K562 (cell line): Measurements from ENCODE around the gene ASIC3. TPM values are rescaled to one million over a fixed set of nuclear protein-coding genes. Genes with fewer than 3 reads are reported as not detected.

Experiments used
- ATAC-seq: fragments of 200-7000 bp; cut with Tn5 transposase; 3 replicates; pipeline ENCODE4 v1.9.1; 2020; ENCODE audit warnings: moderate library complexity
- BruUV-seq: library from RNA; stranded (reverse); fragments of 400-500 nt; replicated peaks from 2 replicates; lab custom pipeline; 2021; lab: Mats Ljungman, UMichigan
- CTCF ChIA-PET: fragments of 300-600 bp; formaldehyde crosslinking; extraction: SDS; loops from one replicate; lab custom pipeline; 2021; ENCODE audit warnings: low intra/inter-chr PET ratio; lab: Yijun Ruan, JAX
- POLR2A ChIA-PET: fragments of 300-600, 350-650 bp; sonication (Branson Sonifier 250); formaldehyde crosslinking; extraction: SDS; loops from one replicate; lab custom pipeline; 2021; ENCODE audit warnings: antibody characterized with exemption, inconsistent platforms; lab: Yijun Ruan, JAX
- DNase-seq, 4 experiments: peaks; one replicate each; pipeline versions ENCODE4 v3.0.0 to v3.0.0-alpha.2; 2011 to 2018; ENCODE audit warnings: low spot score in 3 of 4, mixed read lengths in 3 of 4; ENCODE audit errors: extremely low read depth in 1 of 4
- FAIRE-seq: peaks from 2 replicates; lab custom pipeline; 2011; peaks lifted over from hg19 to GRCh38; lab: Jason Lieb, UNC
- H2AFZ ChIP-seq: 2 replicates; pipeline ENCODE4 v1.6.0; 2011; ENCODE audit warnings: low read depth, low read length, control low read depth, inconsistent platforms
- H3K27ac ChIP-seq: fragments of 200-600 bp; 3 replicates; pipeline ENCODE4 v1.8.0; 2011; ENCODE audit warnings: low read depth, mild to moderate bottlenecking, control low read depth, inconsistent platforms, low read length, moderate library complexity, mixed read lengths; ENCODE audit errors: extremely low read depth
- H3K27me3 ChIP-seq, 2 experiments: fragments of 300-600 bp in 1 of 2; 2 replicates in 1 of 2; 3 replicates in 1 of 2; pipeline versions ENCODE4 v1.6.0 to v1.8.0; 2011; ENCODE audit warnings: inconsistent platforms in 2 of 2, low read length in 2 of 2, mild to moderate bottlenecking in 1 of 2, mixed read lengths in 1 of 2, moderate library complexity in 1 of 2; ENCODE audit not compliant: control insufficient read depth in 2 of 2, insufficient read depth in 2 of 2
- H3K36me3 ChIP-seq: fragments of 300-600 bp; 3 replicates; pipeline ENCODE4 v1.8.0; 2011; ENCODE audit warnings: mild to moderate bottlenecking, low read length, inconsistent platforms; ENCODE audit not compliant: control insufficient read depth, insufficient read depth
- H3K4me1 ChIP-seq, 2 experiments: fragments of 200-600 bp in 1 of 2; replicated peaks in 1 of 2; 2 replicates in 1 of 2; 3 replicates in 1 of 2; pipeline versions ENCODE4 v1.5.1 to v1.8.0; 2011; ENCODE audit warnings: inconsistent platforms in 2 of 2, low read length in 2 of 2, mild to moderate bottlenecking in 1 of 2, mixed read lengths in 1 of 2, moderate library complexity in 1 of 2; ENCODE audit not compliant: control insufficient read depth in 2 of 2, insufficient read depth in 2 of 2
- H3K4me2 ChIP-seq: 2 replicates; pipeline ENCODE4 v1.6.1; 2011; ENCODE audit warnings: low read length, control low read depth, inconsistent platforms, mixed read lengths; ENCODE audit not compliant: insufficient read depth
- H3K4me3 ChIP-seq: fragments of 200-600 bp; sonication (generic), shearing (Covaris generic); 2 replicates; pipeline ENCODE4 v1.5.1; 2016; ENCODE audit warnings: control low read depth, inconsistent platforms
- H3K79me2 ChIP-seq: fragments of 200-600 bp; 3 replicates; pipeline ENCODE4 v1.8.0; 2011; ENCODE audit warnings: low read length, inconsistent platforms; ENCODE audit not compliant: control insufficient read depth, insufficient read depth
- H3K9ac ChIP-seq, 2 experiments: 2 replicates each; pipeline versions ENCODE4 v1.6.0 to v1.6.1; 2011; ENCODE audit warnings: low read depth in 2 of 2, low read length in 2 of 2, control low read depth in 1 of 2, inconsistent platforms in 1 of 2, mild to moderate bottlenecking in 1 of 2, mixed read lengths in 1 of 2; ENCODE audit not compliant: insufficient read depth in 1 of 2
- H3K9me1 ChIP-seq: one replicate; pipeline ENCODE4 v1.6.0; 2011; ENCODE audit warnings: inconsistent platforms, mild to moderate bottlenecking, low read length, moderate library complexity; ENCODE audit not compliant: control insufficient read depth, insufficient read depth
- H3K9me3 ChIP-seq: replicated peaks from 2 replicates; pipeline ENCODE4 v1.5.1; 2011; ENCODE audit warnings: low read depth, low read length, inconsistent platforms; ENCODE audit not compliant: control insufficient read depth, insufficient read depth
- H4K20me1 ChIP-seq: replicated peaks from 2 replicates; pipeline ENCODE4 v1.6.1; 2011; ENCODE audit warnings: low read length, inconsistent platforms, mixed read lengths; ENCODE audit not compliant: control insufficient read depth, insufficient read depth
- CEBPG ChIP-seq, 3 experiments: fragments of 200-800 bp in 1 of 3; sonication (Bioruptor generic) in 1 of 3; sonication (generic) in 1 of 3; formaldehyde crosslinking in 1 of 3; IDR thresholded peaks in 2 of 3; conservative IDR thresholded peaks in 1 of 3; 2 replicates each; pipeline versions ENCODE4 v1.6.1 to v1.8.0; 2016 to 2022; ENCODE audit warnings: missing compliant biosample characterization in 2 of 3, missing genetic modification characterization in 2 of 3, mild to moderate bottlenecking in 1 of 3, missing genetic modification reagents in 1 of 3
- RBFOX2 ChIP-seq: fragments of 200-400 bp; formaldehyde crosslinking; IDR thresholded peaks from 2 replicates; pipeline ENCODE4 v1.6.1; 2017; ENCODE audit warnings: low read depth, mild to moderate bottlenecking, low read length, moderate library complexity
- SAP30 ChIP-seq: fragments of 200-600 bp; sonication (generic); IDR thresholded peaks from 2 replicates; pipeline ENCODE4 v1.6.1; 2012; ENCODE audit warnings: borderline replicate concordance, low read depth, mild to moderate bottlenecking, moderate library complexity, low read length, control low read depth, inconsistent platforms; ENCODE audit not compliant: insufficient read depth, poor library complexity, severe bottlenecking
- ZNF174 ChIP-seq: fragments of 250-450 bp; sonication (Bioruptor Pico); IDR thresholded peaks from 2 replicates; pipeline ENCODE4 v1.4.0; 2020; ENCODE audit warnings: mild to moderate bottlenecking
- WGBS: fragments of 100-300 bp; shearing (Covaris generic); methylation state at CpG from one replicate; pipeline ENCODE4 v1.1.6; 2016; ENCODE audit warnings: low coverage, mixed read lengths; ENCODE audit not compliant: insufficient coverage; ENCODE audit errors: missing lambda C conversion rate; 5-methylcytosine and 5-hydroxymethylcytosine counted together
- in situ Hi-C: fragments of 300-500 bp; cut with MboI; formaldehyde crosslinking; loops from 4 replicates; pipeline ENCODE4 v1.15.0; 2018; ENCODE audit warnings: inconsistent platforms, mixed read lengths
- intact Hi-C: fragments of 100-400 bp; cut with micrococcal nuclease; formaldehyde crosslinking; loops from 2 replicates; pipeline ENCODE4 v1.14.2; 2022
- polyA plus RNA-seq, 8 experiments: library from polyadenylated mRNA; depleted of rRNA in 4 of 8; stranded (reverse) in 5 of 8; unstranded in 3 of 8; fragments of >200 nt; fragmentation: Nextera tagmentation in 2 of 8; fragmentation: Illumina TruSeq in 1 of 8; extraction: Ambion mirVana in 2 of 8; extraction: Trizol in 1 of 8; gene quantifications; 2 replicates each; pipeline versions ENCODE4 v1.2.1 to v1.2.3, GENCODE V29; 2011 to 2014; ENCODE audit warnings: inconsistent platforms in 1 of 8, missing spikeins in 1 of 8
- total RNA-seq, 7 experiments: library from RNA; depleted of rRNA in 6 of 7; stranded (reverse); fragments of >200 nt in 6 of 7; fragmentation: Illumina TruSeq in 2 of 7; extraction: Trizol in 2 of 7; gene quantifications; 2 replicates each; pipeline versions ENCODE4 v1.2.1 to v1.2.3, GENCODE V29; 2011 to 2021; ENCODE audit warnings: low replicate concordance in 1 of 7
- TF ChIP-seq, protein P1 (sequence below): sonication (generic); formaldehyde crosslinking; IDR thresholded peaks from 2 replicates; pipeline ENCODE4 v1.8.1; 2023; ENCODE audit warnings: missing genetic modification reagents, mild to moderate bottlenecking, borderline replicate concordance
- TF ChIP-seq, protein P2 (sequence below): fragments of 450-650 bp; formaldehyde crosslinking; IDR thresholded peaks from 2 replicates; pipeline ENCODE4 v1.4.0; 2020; ENCODE audit warnings: mild to moderate bottlenecking
- TF ChIP-seq, protein P3 (sequence below): sonication (generic); formaldehyde crosslinking; IDR thresholded peaks from 2 replicates; pipeline ENCODE4 v1.8.1; 2023; ENCODE audit warnings: mild to moderate bottlenecking, missing genetic modification reagents
- TF ChIP-seq, protein P4 (sequence below): fragments of 450-650 bp; IDR thresholded peaks from 2 replicates; pipeline ENCODE4 v1.6.1; 2016; ENCODE audit warnings: missing biosample characterization, missing genetic modification characterization

Gene ASIC3
- total and polyA plus RNA-seq, 9 of the 15 experiments (the other 6 are each of a cell fraction or from before 2014, with no cell fraction given), result 0.11 to 5.0 (median 0.87) TPM

DNA sequence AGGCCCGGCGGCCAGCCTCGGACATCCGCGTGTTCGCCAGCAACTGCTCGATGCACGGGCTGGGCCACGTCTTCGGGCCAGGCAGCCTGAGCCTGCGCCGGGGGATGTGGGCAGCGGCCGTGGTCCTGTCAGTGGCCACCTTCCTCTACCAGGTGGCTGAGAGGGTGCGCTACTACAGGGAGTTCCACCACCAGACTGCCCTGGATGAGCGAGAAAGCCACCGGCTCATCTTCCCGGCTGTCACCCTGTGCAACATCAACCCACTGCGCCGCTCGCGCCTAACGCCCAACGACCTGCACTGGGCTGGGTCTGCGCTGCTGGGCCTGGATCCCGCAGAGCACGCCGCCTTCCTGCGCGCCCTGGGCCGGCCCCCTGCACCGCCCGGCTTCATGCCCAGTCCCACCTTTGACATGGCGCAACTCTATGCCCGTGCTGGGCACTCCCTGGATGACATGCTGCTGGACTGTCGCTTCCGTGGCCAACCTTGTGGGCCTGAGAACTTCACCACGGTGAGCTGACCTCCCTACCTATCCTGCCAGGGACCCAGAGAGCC is 656 bp downstream of the ASIC3 start (continued):
- TF ChIP-seq, protein P1, sequence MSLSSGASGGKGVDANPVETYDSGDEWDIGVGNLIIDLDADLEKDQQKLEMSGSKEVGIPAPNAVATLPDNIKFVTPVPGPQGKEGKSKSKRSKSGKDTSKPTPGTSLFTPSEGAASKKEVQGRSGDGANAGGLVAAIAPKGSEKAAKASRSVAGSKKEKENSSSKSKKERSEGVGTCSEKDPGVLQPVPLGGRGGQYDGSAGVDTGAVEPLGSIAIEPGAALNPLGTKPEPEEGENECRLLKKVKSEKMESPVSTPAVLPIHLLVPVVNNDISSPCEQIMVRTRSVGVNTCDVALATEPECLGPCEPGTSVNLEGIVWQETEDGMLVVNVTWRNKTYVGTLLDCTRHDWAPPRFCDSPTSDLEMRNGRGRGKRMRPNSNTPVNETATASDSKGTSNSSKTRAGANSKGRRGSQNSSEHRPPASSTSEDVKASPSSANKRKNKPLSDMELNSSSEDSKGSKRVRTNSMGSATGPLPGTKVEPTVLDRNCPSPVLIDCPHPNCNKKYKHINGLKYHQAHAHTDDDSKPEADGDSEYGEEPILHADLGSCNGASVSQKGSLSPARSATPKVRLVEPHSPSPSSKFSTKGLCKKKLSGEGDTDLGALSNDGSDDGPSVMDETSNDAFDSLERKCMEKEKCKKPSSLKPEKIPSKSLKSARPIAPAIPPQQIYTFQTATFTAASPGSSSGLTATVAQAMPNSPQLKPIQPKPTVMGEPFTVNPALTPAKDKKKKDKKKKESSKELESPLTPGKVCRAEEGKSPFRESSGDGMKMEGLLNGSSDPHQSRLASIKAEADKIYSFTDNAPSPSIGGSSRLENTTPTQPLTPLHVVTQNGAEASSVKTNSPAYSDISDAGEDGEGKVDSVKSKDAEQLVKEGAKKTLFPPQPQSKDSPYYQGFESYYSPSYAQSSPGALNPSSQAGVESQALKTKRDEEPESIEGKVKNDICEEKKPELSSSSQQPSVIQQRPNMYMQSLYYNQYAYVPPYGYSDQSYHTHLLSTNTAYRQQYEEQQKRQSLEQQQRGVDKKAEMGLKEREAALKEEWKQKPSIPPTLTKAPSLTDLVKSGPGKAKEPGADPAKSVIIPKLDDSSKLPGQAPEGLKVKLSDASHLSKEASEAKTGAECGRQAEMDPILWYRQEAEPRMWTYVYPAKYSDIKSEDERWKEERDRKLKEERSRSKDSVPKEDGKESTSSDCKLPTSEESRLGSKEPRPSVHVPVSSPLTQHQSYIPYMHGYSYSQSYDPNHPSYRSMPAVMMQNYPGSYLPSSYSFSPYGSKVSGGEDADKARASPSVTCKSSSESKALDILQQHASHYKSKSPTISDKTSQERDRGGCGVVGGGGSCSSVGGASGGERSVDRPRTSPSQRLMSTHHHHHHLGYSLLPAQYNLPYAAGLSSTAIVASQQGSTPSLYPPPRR (CRISPR knock-in tag), result no peak
- TF ChIP-seq, all 486 proteins: peak for 3

DNA sequence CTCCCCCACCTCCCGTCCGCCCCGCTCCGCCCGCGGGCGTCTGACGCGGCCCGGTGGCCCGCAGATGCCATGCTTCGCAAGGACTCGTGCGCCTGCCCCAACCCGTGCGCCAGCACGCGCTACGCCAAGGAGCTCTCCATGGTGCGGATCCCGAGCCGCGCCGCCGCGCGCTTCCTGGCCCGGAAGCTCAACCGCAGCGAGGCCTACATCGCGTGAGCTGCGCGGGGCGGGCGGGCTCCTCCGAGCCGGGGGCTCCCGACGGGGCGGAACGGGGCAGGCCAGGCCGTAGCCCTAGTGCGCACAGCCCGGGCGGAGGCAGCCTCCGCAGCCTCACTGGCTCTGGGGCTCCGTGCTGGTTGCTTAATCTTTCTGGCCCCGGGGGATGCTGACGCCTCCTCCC is 2.8 kb downstream of the ASIC3 start:
- Histone ChIP-seq H3K9me1 (no peaks in the 10 kb centered on the region), H3K4me2 (no peak overlapping the region), H3K9me3 (no peaks in the 10 kb centered on the region), H3K36me3 (peaks cover 2% of the 10 kb centered on the region; the same call in 2 of the 3 replicates), H3K4me1 (peaks cover 9 to 53% of the 10 kb centered on the region in 2 experiments; a peak in 4 of 5 replicates), H4K20me1 (no peaks in the 10 kb centered on the region; the same call in 1 of the 2 replicates), H3K27ac (no peak overlapping the region), H3K4me3 (no peak overlapping the region), H3K79me2 (no peaks in the 10 kb centered on the region), H2AFZ (no peak overlapping the region), H3K9ac (no peak overlapping the region; a peak in 1 of 4 replicates), H3K27me3 (no peaks in the 10 kb centered on the region)
- in situ Hi-C loops, result no loop called here
- ChIA-PET CTCF (no interaction called here), POLR2A (interaction anchor here (0.8 to 1.8 kb wide), 2 partner anchors 15 to 22 kb away, joined by 3 to 5 read pairs; partner anchors contain the start of gene ABCB8)
- DNase-seq (peak in 2 of 4 experiments; percentile 29 to 34), ATAC-seq (no peak), FAIRE-seq (no peak)
- intact Hi-C loops, result no loop called here
- whole genome bisulfite sequencing, result 67% methylated on average over 41 of the region's 50 CpGs
- no TSS peak for BruUV-seq
- peak; percentile 44; the same call in 1 of the 2 replicates for TF ChIP-seq RBFOX2
- TF ChIP-seq, protein P2, sequence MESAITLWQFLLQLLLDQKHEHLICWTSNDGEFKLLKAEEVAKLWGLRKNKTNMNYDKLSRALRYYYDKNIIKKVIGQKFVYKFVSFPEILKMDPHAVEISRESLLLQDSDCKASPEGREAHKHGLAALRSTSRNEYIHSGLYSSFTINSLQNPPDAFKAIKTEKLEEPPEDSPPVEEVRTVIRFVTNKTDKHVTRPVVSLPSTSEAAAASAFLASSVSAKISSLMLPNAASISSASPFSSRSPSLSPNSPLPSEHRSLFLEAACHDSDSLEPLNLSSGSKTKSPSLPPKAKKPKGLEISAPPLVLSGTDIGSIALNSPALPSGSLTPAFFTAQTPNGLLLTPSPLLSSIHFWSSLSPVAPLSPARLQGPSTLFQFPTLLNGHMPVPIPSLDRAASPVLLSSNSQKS, result no peak
- TF ChIP-seq CEBPG (CRISPR knock-in tag; IDR thresholded peaks at IDR 0.05), result no peak
- TF ChIP-seq CEBPG (tag; conservative IDR thresholded peaks at IDR 0.05 in 1 of 2, IDR thresholded peaks at IDR 0.05 in 1 of 2), result no peak
- TF ChIP-seq, protein P3, sequence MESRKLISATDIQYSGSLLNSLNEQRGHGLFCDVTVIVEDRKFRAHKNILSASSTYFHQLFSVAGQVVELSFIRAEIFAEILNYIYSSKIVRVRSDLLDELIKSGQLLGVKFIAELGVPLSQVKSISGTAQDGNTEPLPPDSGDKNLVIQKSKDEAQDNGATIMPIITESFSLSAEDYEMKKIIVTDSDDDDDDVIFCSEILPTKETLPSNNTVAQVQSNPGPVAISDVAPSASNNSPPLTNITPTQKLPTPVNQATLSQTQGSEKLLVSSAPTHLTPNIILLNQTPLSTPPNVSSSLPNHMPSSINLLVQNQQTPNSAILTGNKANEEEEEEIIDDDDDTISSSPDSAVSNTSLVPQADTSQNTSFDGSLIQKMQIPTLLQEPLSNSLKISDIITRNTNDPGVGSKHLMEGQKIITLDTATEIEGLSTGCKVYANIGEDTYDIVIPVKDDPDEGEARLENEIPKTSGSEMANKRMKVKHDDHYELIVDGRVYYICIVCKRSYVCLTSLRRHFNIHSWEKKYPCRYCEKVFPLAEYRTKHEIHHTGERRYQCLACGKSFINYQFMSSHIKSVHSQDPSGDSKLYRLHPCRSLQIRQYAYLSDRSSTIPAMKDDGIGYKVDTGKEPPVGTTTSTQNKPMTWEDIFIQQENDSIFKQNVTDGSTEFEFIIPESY (CRISPR knock-in tag), result peak; percentile 95
- TF ChIP-seq SAP30, result no peak
- TF ChIP-seq ZNF174 (CRISPR knock-in tag), result no peak
- TF ChIP-seq, protein P4, sequence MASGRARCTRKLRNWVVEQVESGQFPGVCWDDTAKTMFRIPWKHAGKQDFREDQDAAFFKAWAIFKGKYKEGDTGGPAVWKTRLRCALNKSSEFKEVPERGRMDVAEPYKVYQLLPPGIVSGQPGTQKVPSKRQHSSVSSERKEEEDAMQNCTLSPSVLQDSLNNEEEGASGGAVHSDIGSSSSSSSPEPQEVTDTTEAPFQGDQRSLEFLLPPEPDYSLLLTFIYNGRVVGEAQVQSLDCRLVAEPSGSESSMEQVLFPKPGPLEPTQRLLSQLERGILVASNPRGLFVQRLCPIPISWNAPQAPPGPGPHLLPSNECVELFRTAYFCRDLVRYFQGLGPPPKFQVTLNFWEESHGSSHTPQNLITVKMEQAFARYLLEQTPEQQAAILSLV (tag), result no peak
